ENCODE data around the gene MLLT3. TPM values are rescaled to one million over a fixed set of nuclear protein-coding genes. Genes with fewer than 3 reads are reported as not detected.

Gene MLLT3
- total and polyA plus RNA-seq, 2 donors (not counting 3 experiments of a cell fraction or from before 2014, with no cell fraction given), result 6.1 to 10.0 TPM

DNA sequence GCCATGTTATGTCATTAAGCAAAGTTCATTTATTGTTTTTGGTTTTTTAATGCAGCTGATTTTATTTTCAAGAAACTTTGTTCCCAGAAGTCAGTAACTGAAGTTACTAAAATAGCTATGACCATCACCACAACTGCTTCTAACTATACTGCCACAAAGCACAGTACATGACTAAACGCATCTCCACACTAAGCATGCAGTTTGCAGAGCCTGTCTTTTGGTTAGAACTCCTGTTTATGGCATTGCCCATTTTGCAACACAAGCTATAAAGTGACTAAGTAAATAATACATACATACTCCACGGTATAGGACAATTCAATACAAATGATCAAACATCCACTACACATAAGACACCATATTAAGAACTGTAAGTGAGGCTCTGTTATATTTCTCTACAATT lies 109.7 kb downstream of the MLLT3 start:
- CTCF ChIA-PET, result interaction anchor here (1.2 to 1.3 kb wide), 2 partner anchors 112 to 302 kb away, joined by 3 to 4 read pairs; no protein-coding TSS in a partner anchor
- DNase-seq (ENCODE audit: low read depth, low spot score), result no peak

More for the DNA sequence above, 109.7 kb downstream of the MLLT3 start:
- Histone ChIP-seq H4K20me1 (replicated peaks; ENCODE audit: control insufficient read depth, extremely low read depth, insufficient read depth, low read length) (no peaks in the 10 kb centered on the region), H3K4me2 (ENCODE audit: insufficient read depth, low read length) (no peak overlapping the region), H3K79me2 (ENCODE audit: control insufficient read depth, insufficient read depth, low read length) (no peaks in the 10 kb centered on the region), H2AFZ (ENCODE audit: low read depth, low read length) (no peak overlapping the region), H3K9me1 (replicated peaks; ENCODE audit: control insufficient read depth, extremely low read depth, insufficient read depth, low read length) (no peaks in the 10 kb centered on the region), H3K27me3 (ENCODE audit: control insufficient read depth in 2 of 2, insufficient read depth in 2 of 2, low read length in 2 of 2) (no peaks in the 10 kb centered on the region), H3K9ac (replicated peaks; ENCODE audit: extremely low read depth, insufficient read depth, low read length) (no peak overlapping the region), H3K4me1 (ENCODE audit: control insufficient read depth, extremely low read depth, insufficient read depth, low read length) (no peaks in the 10 kb centered on the region), H3K36me3 (ENCODE audit: control insufficient read depth in 2 of 2, extremely low read depth in 1 of 2, insufficient read depth in 2 of 2, low read length in 2 of 2) (no peaks in the 10 kb centered on the region), H3K27ac (ENCODE audit: insufficient read depth, low read depth, low read length) (no peak overlapping the region), H3K9me3 (replicated peaks; ENCODE audit: control insufficient read depth, insufficient read depth, low read length) (no peaks in the 10 kb centered on the region), H3K4me3 (replicated peaks in 1 of 3; ENCODE audit: insufficient read depth in 1 of 3, low read depth in 1 of 3, low read length in 3 of 3) (no peak overlapping the region)
- no peak for TF ChIP-seq POLR2AphosphoS5 (IDR thresholded peaks at IDR 0.05; ENCODE audit: insufficient read depth, low read depth, low read length)
- TF ChIP-seq MYC (IDR thresholded peaks at IDR 0.05; ENCODE audit: low read depth, low read length), result no peak
- TF ChIP-seq POLR2A (IDR thresholded peaks at IDR 0.05; ENCODE audit: low read depth, low read length), result no peak
- TF ChIP-seq, protein P1, sequence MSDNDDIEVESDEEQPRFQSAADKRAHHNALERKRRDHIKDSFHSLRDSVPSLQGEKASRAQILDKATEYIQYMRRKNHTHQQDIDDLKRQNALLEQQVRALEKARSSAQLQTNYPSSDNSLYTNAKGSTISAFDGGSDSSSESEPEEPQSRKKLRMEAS (IDR thresholded peaks at IDR 0.05; ENCODE audit: insufficient read depth, insufficient read length), result no peak
- no peak for TF ChIP-seq JUN (IDR thresholded peaks at IDR 0.05; ENCODE audit: borderline replicate concordance, insufficient read depth, insufficient read length, low read depth)
- no peak for TF ChIP-seq EZH2 (IDR thresholded peaks at IDR 0.05; ENCODE audit: borderline replicate concordance, low read depth, low read length, severe bottlenecking)
- no peak for TF ChIP-seq GATA2 (IDR thresholded peaks at IDR 0.05; ENCODE audit: insufficient read depth, insufficient read length, low read depth, low read length)
- TF ChIP-seq, protein P2, sequence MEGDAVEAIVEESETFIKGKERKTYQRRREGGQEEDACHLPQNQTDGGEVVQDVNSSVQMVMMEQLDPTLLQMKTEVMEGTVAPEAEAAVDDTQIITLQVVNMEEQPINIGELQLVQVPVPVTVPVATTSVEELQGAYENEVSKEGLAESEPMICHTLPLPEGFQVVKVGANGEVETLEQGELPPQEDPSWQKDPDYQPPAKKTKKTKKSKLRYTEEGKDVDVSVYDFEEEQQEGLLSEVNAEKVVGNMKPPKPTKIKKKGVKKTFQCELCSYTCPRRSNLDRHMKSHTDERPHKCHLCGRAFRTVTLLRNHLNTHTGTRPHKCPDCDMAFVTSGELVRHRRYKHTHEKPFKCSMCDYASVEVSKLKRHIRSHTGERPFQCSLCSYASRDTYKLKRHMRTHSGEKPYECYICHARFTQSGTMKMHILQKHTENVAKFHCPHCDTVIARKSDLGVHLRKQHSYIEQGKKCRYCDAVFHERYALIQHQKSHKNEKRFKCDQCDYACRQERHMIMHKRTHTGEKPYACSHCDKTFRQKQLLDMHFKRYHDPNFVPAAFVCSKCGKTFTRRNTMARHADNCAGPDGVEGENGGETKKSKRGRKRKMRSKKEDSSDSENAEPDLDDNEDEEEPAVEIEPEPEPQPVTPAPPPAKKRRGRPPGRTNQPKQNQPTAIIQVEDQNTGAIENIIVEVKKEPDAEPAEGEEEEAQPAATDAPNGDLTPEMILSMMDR (IDR thresholded peaks at IDR 0.05; ENCODE audit: extremely low read depth in 1 of 2, insufficient read depth in 1 of 2, low read depth in 1 of 2, low read length in 2 of 2), result no peak
- no peak for TF ChIP-seq FOS (IDR thresholded peaks at IDR 0.05; ENCODE audit: borderline replicate concordance, insufficient read depth, low read length)
- POLR2A ChIA-PET, result no interaction called here
- intact Hi-C loops (cut with micrococcal nuclease) (no loop called here), dilution Hi-C loops (cut with MboI; ENCODE audit: extremely low pct_ligation_motif_present, low sequenced_read_pairs) (no loop called here)
- BruUV-seq (replicated peaks), result no TSS peak
- FAIRE-seq, result no peak

Data from endothelial cell of umbilical vein (primary cell).